ENCODE results near the gene PLB1. TPM values are rescaled to one million over a fixed set of nuclear protein-coding genes. Genes with fewer than 3 reads are reported as not detected.

PLB1 gene
- total and polyA plus RNA-seq, 9 of the 15 experiments (the other 6 are each of a cell fraction or from before 2014, with no cell fraction given) = 0.01 to 0.09 (median 0.07) TPM; not detected in 2

GRCh38 chr2:28544922-28545589, 49.2 kb downstream of the PLB1 start:
- no peak; the same call in 1 of the 3 replicates for ATAC-seq
- peak; percentile 50; the same call in 1 of the 2 replicates for TF ChIP-seq FOSL1 (tag; conservative IDR thresholded peaks at IDR 0.05)
- TF ChIP-seq RBBP5 (IDR thresholded peaks at IDR 0.05; ENCODE audit: borderline replicate concordance, insufficient read depth, low read length, poor library complexity, severe bottlenecking) = peak; percentile 35
- no peak for TF ChIP-seq NR2C2 (CRISPR knock-in tag; IDR thresholded peaks at IDR 0.05)
- peak; percentile 66; the same call in 1 of the 2 replicates for TF ChIP-seq NR2C2 (tag; IDR thresholded peaks at IDR 0.05)
- no peak for TF ChIP-seq PHF20 (IDR thresholded peaks at IDR 0.05; ENCODE audit: partially characterized antibody)
- no peak for TF ChIP-seq ATF1 (CRISPR knock-in tag; IDR thresholded peaks at IDR 0.05)
- peak; percentile 42 for TF ChIP-seq ATF1 (tag; IDR thresholded peaks at IDR 0.05)
- TF ChIP-seq ZNF589 (CRISPR knock-in tag; IDR thresholded peaks at IDR 0.05; ENCODE audit: low read depth) = 0 out of 2 replicates have a peak, but pooled peaks have one; percentile 7
- peak; percentile 49; the same call in 1 of the 2 replicates for TF ChIP-seq GABPA (tag; conservative IDR thresholded peaks at IDR 0.05; ENCODE audit: low read depth)
- TF ChIP-seq ZNF584 (CRISPR knock-in tag; IDR thresholded peaks at IDR 0.05; ENCODE audit: low read depth) = 0 out of 2 replicates have a peak, but pooled peaks have one; percentile 58
- TF ChIP-seq JUND (IDR thresholded peaks at IDR 0.05; ENCODE audit: borderline replicate concordance, low read depth, low read length) = peak; percentile 32; the same call in 1 of the 2 replicates
- no peak for TF ChIP-seq JUND (tag; IDR thresholded peaks at IDR 0.05; ENCODE audit: borderline replicate concordance, low read depth, low read length)
- no peak for TF ChIP-seq ZNF766 (CRISPR knock-in tag; conservative IDR thresholded peaks at IDR 0.05)
- TF ChIP-seq ATF3 (IDR thresholded peaks at IDR 0.05) = 0 out of 2 replicates have a peak, but pooled peaks have one; percentile 17
- TF ChIP-seq ATF3 (CRISPR knock-in tag; conservative IDR thresholded peaks at IDR 0.05) = no peak
- no peak for FAIRE-seq
- Histone ChIP-seq H3K27me3 (ENCODE audit: control insufficient read depth in 2 of 2, insufficient read depth in 2 of 2, low read length in 2 of 2) (peaks cover 46 to 66% of the 10 kb centered on the region in 2 experiments; a peak in 4 of 5 replicates), H3K79me2 (ENCODE audit: control insufficient read depth, insufficient read depth, low read length) (no peaks in the 10 kb centered on the region), H3K36me3 (ENCODE audit: control insufficient read depth, insufficient read depth, low read length) (no peaks in the 10 kb centered on the region), H3K9me3 (replicated peaks; ENCODE audit: control insufficient read depth, insufficient read depth, low read depth, low read length) (no peaks in the 10 kb centered on the region), H2AFZ (ENCODE audit: low read depth, low read length) (no peak overlapping the region), H3K4me1 (replicated peaks in 1 of 2; ENCODE audit: control insufficient read depth in 2 of 2, insufficient read depth in 2 of 2, low read length in 2 of 2) (peaks cover 4 to 9% of the 10 kb centered on the region in 2 experiments; a peak in 3 of 5 replicates), H3K4me3 (no peak overlapping the region), H3K9me1 (ENCODE audit: control insufficient read depth, insufficient read depth, low read length) (no peaks in the 10 kb centered on the region), H3K4me2 (ENCODE audit: insufficient read depth, low read length) (no peak overlapping the region), H4K20me1 (replicated peaks; ENCODE audit: control insufficient read depth, insufficient read depth, low read length) (peaks cover 12% of the 10 kb centered on the region; the same call in 1 of the 2 replicates), H3K9ac (ENCODE audit: insufficient read depth in 1 of 2, low read depth in 2 of 2, low read length in 2 of 2) (no peak overlapping the region; a peak in 1 of 4 replicates), H3K27ac (ENCODE audit: extremely low read depth, low read depth, low read length) (no peak overlapping the region)
- CTCF ChIA-PET (ENCODE audit: low intra/inter-chr PET ratio) = no interaction called here
- WGBS (ENCODE audit: insufficient coverage, low coverage, missing lambda C conversion rate) = 3% methylated on average over 18 of the region's 18 CpGs
- intact Hi-C loops (cut with micrococcal nuclease) = no loop called here
- POLR2A ChIA-PET = interaction anchor here (1.2 kb wide), 1 partner anchor 10 kb away, joined by 3 read pairs; no protein-coding TSS in a partner anchor
- no TSS peak for BruUV-seq (replicated peaks)
- in situ Hi-C loops (cut with MboI) = no loop called here
- DNase-seq (ENCODE audit: extremely low read depth in 1 of 4, low spot score in 3 of 4) = no peak

Measured in K562 (cell line).